ENCODE data around the gene C7.

- TF ChIP-seq, protein P1, sequence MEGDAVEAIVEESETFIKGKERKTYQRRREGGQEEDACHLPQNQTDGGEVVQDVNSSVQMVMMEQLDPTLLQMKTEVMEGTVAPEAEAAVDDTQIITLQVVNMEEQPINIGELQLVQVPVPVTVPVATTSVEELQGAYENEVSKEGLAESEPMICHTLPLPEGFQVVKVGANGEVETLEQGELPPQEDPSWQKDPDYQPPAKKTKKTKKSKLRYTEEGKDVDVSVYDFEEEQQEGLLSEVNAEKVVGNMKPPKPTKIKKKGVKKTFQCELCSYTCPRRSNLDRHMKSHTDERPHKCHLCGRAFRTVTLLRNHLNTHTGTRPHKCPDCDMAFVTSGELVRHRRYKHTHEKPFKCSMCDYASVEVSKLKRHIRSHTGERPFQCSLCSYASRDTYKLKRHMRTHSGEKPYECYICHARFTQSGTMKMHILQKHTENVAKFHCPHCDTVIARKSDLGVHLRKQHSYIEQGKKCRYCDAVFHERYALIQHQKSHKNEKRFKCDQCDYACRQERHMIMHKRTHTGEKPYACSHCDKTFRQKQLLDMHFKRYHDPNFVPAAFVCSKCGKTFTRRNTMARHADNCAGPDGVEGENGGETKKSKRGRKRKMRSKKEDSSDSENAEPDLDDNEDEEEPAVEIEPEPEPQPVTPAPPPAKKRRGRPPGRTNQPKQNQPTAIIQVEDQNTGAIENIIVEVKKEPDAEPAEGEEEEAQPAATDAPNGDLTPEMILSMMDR (IDR thresholded peaks at IDR 0.05) = no peak
- no peak for TF ChIP-seq POLR2A (IDR thresholded peaks at IDR 0.05)
These were observed 42.5 kb upstream of the C7 start for GRCh38 chr5:40866844-40867243.

Data from body of pancreas (tissue), 4 donors.